K562 (cell line): ENCODE results near the gene TLR6. TPM values are rescaled to one million over a fixed set of nuclear protein-coding genes. Genes with fewer than 3 reads are reported as not detected.
A peak's percentile ranks its signal among the peaks of the same experiment; 100 is the strongest.

Experiments
- ATAC-seq: fragments of 200-7000 bp; cut with Tn5 transposase; 3 replicates; pipeline ENCODE4 v1.9.1; 2020; ENCODE audit warnings: moderate library complexity
- BruUV-seq: library from RNA; stranded (reverse); fragments of 400-500 nt; replicated peaks from 2 replicates; lab custom pipeline; 2021; lab: Mats Ljungman, UMichigan
- CTCF ChIA-PET: fragments of 300-600 bp; formaldehyde crosslinking; extraction: SDS; loops from one replicate; lab custom pipeline; 2021; ENCODE audit warnings: low intra/inter-chr PET ratio; lab: Yijun Ruan, JAX
- POLR2A ChIA-PET: fragments of 300-600, 350-650 bp; sonication (Branson Sonifier 250); formaldehyde crosslinking; extraction: SDS; loops from one replicate; lab custom pipeline; 2021; ENCODE audit warnings: antibody characterized with exemption, inconsistent platforms; lab: Yijun Ruan, JAX
- DNase-seq, 4 experiments: peaks; one replicate each; pipeline versions ENCODE4 v3.0.0 to v3.0.0-alpha.2; 2011 to 2018; ENCODE audit warnings: low spot score in 3 of 4, mixed read lengths in 3 of 4; ENCODE audit errors: extremely low read depth in 1 of 4
- FAIRE-seq: peaks from 2 replicates; lab custom pipeline; 2011; peaks lifted over from hg19 to GRCh38; lab: Jason Lieb, UNC
- H2AFZ ChIP-seq: 2 replicates; pipeline ENCODE4 v1.6.0; 2011; ENCODE audit warnings: low read depth, low read length, control low read depth, inconsistent platforms
- H3K27ac ChIP-seq: fragments of 200-600 bp; 3 replicates; pipeline ENCODE4 v1.8.0; 2011; ENCODE audit warnings: low read depth, mild to moderate bottlenecking, control low read depth, inconsistent platforms, low read length, moderate library complexity, mixed read lengths; ENCODE audit errors: extremely low read depth
- H3K27me3 ChIP-seq, 2 experiments: fragments of 300-600 bp in 1 of 2; 2 replicates in 1 of 2; 3 replicates in 1 of 2; pipeline versions ENCODE4 v1.6.0 to v1.8.0; 2011; ENCODE audit warnings: inconsistent platforms in 2 of 2, low read length in 2 of 2, mild to moderate bottlenecking in 1 of 2, mixed read lengths in 1 of 2, moderate library complexity in 1 of 2; ENCODE audit not compliant: control insufficient read depth in 2 of 2, insufficient read depth in 2 of 2
- H3K36me3 ChIP-seq: fragments of 300-600 bp; 3 replicates; pipeline ENCODE4 v1.8.0; 2011; ENCODE audit warnings: mild to moderate bottlenecking, low read length, inconsistent platforms; ENCODE audit not compliant: control insufficient read depth, insufficient read depth
- H3K4me1 ChIP-seq, 2 experiments: fragments of 200-600 bp in 1 of 2; replicated peaks in 1 of 2; 2 replicates in 1 of 2; 3 replicates in 1 of 2; pipeline versions ENCODE4 v1.5.1 to v1.8.0; 2011; ENCODE audit warnings: inconsistent platforms in 2 of 2, low read length in 2 of 2, mild to moderate bottlenecking in 1 of 2, mixed read lengths in 1 of 2, moderate library complexity in 1 of 2; ENCODE audit not compliant: control insufficient read depth in 2 of 2, insufficient read depth in 2 of 2
- H3K4me2 ChIP-seq: 2 replicates; pipeline ENCODE4 v1.6.1; 2011; ENCODE audit warnings: low read length, control low read depth, inconsistent platforms, mixed read lengths; ENCODE audit not compliant: insufficient read depth
- H3K4me3 ChIP-seq: fragments of 200-600 bp; sonication (generic), shearing (Covaris generic); 2 replicates; pipeline ENCODE4 v1.5.1; 2016; ENCODE audit warnings: control low read depth, inconsistent platforms
- H3K79me2 ChIP-seq: fragments of 200-600 bp; 3 replicates; pipeline ENCODE4 v1.8.0; 2011; ENCODE audit warnings: low read length, inconsistent platforms; ENCODE audit not compliant: control insufficient read depth, insufficient read depth
- H3K9ac ChIP-seq, 2 experiments: 2 replicates each; pipeline versions ENCODE4 v1.6.0 to v1.6.1; 2011; ENCODE audit warnings: low read depth in 2 of 2, low read length in 2 of 2, control low read depth in 1 of 2, inconsistent platforms in 1 of 2, mild to moderate bottlenecking in 1 of 2, mixed read lengths in 1 of 2; ENCODE audit not compliant: insufficient read depth in 1 of 2
- H3K9me1 ChIP-seq: one replicate; pipeline ENCODE4 v1.6.0; 2011; ENCODE audit warnings: inconsistent platforms, mild to moderate bottlenecking, low read length, moderate library complexity; ENCODE audit not compliant: control insufficient read depth, insufficient read depth
- H3K9me3 ChIP-seq: replicated peaks from 2 replicates; pipeline ENCODE4 v1.5.1; 2011; ENCODE audit warnings: low read depth, low read length, inconsistent platforms; ENCODE audit not compliant: control insufficient read depth, insufficient read depth
- H4K20me1 ChIP-seq: replicated peaks from 2 replicates; pipeline ENCODE4 v1.6.1; 2011; ENCODE audit warnings: low read length, inconsistent platforms, mixed read lengths; ENCODE audit not compliant: control insufficient read depth, insufficient read depth
- CSDE1 ChIP-seq, 2 experiments: fragments of 450-650 bp; IDR thresholded peaks; 2 replicates each; pipeline ENCODE4 v1.6.1; 2016; ENCODE audit warnings: mild to moderate bottlenecking in 1 of 2
- GABPB1 ChIP-seq: sonication (generic); formaldehyde crosslinking; IDR thresholded peaks from 2 replicates; pipeline ENCODE4 v1.8.0; 2022; ENCODE audit warnings: mild to moderate bottlenecking, missing genetic modification reagents
- GATAD2A ChIP-seq: fragments of 450-650 bp; IDR thresholded peaks from 2 replicates; pipeline ENCODE4 v1.6.1; 2017
- KHSRP ChIP-seq: fragments of 450-650 bp; IDR thresholded peaks from 2 replicates; pipeline ENCODE4 v1.6.1; 2017
- LCOR ChIP-seq: sonication (generic); formaldehyde crosslinking; IDR thresholded peaks from 2 replicates; pipeline ENCODE4 v1.8.0; 2022; ENCODE audit warnings: mild to moderate bottlenecking, missing genetic modification reagents
- MAFK ChIP-seq: IDR thresholded peaks from 2 replicates; pipeline ENCODE4 v1.6.1; 2011; ENCODE audit warnings: low read length, improper control_type of control experiment
- MIER1 ChIP-seq: fragments of 450-650 bp; IDR thresholded peaks from 2 replicates; pipeline ENCODE4 v1.6.1; 2016; ENCODE audit warnings: antibody characterized with exemption, mild to moderate bottlenecking, low read depth
- NFIC ChIP-seq: fragments of 450-650 bp; IDR thresholded peaks from 2 replicates; pipeline ENCODE4 v1.6.1; 2017; ENCODE audit warnings: mild to moderate bottlenecking, inconsistent platforms
- PBX2 ChIP-seq, 2 experiments: IDR thresholded peaks in 1 of 2; conservative IDR thresholded peaks in 1 of 2; 2 replicates each; pipeline ENCODE4 v1.6.1; 2016; ENCODE audit warnings: low read depth in 2 of 2, mild to moderate bottlenecking in 1 of 2, missing compliant biosample characterization in 1 of 2, missing genetic modification characterization in 1 of 2, moderate library complexity in 1 of 2
- ZFPM2 ChIP-seq: fragments of 250-450 bp; sonication (Bioruptor Pico); IDR thresholded peaks from 2 replicates; pipeline ENCODE4 v1.5.1; 2022; ENCODE audit warnings: mild to moderate bottlenecking
- ZKSCAN8 ChIP-seq: fragments of 200-800 bp; sonication (Bioruptor generic); IDR thresholded peaks from 2 replicates; pipeline ENCODE4 v1.6.1; 2016; ENCODE audit warnings: missing genetic modification characterization, missing compliant biosample characterization
- ZNF318 ChIP-seq, 2 experiments: fragments of 450-650 bp; IDR thresholded peaks; 2 replicates each; pipeline ENCODE4 v1.6.1; 2016; ENCODE audit warnings: mild to moderate bottlenecking in 2 of 2, borderline replicate concordance in 1 of 2, low read depth in 1 of 2, moderate library complexity in 1 of 2
- ZNF384 ChIP-seq: IDR thresholded peaks from 2 replicates; pipeline ENCODE4 v1.6.1; 2012; ENCODE audit warnings: low read depth, low read length, improper control_type of control experiment
- WGBS: fragments of 100-300 bp; shearing (Covaris generic); methylation state at CpG from one replicate; pipeline ENCODE4 v1.1.6; 2016; ENCODE audit warnings: low coverage, mixed read lengths; ENCODE audit not compliant: insufficient coverage; ENCODE audit errors: missing lambda C conversion rate; 5-methylcytosine and 5-hydroxymethylcytosine counted together
- in situ Hi-C: fragments of 300-500 bp; cut with MboI; formaldehyde crosslinking; loops from 4 replicates; pipeline ENCODE4 v1.15.0; 2018; ENCODE audit warnings: inconsistent platforms, mixed read lengths
- intact Hi-C: fragments of 100-400 bp; cut with micrococcal nuclease; formaldehyde crosslinking; loops from 2 replicates; pipeline ENCODE4 v1.14.2; 2022
- polyA plus RNA-seq, 8 experiments: library from polyadenylated mRNA; depleted of rRNA in 4 of 8; stranded (reverse) in 5 of 8; unstranded in 3 of 8; fragments of >200 nt; fragmentation: Nextera tagmentation in 2 of 8; fragmentation: Illumina TruSeq in 1 of 8; extraction: Ambion mirVana in 2 of 8; extraction: Trizol in 1 of 8; gene quantifications; 2 replicates each; pipeline versions ENCODE4 v1.2.1 to v1.2.3, GENCODE V29; 2011 to 2014; ENCODE audit warnings: inconsistent platforms in 1 of 8, missing spikeins in 1 of 8
- total RNA-seq, 7 experiments: library from RNA; depleted of rRNA in 6 of 7; stranded (reverse); fragments of >200 nt in 6 of 7; fragmentation: Illumina TruSeq in 2 of 7; extraction: Trizol in 2 of 7; gene quantifications; 2 replicates each; pipeline versions ENCODE4 v1.2.1 to v1.2.3, GENCODE V29; 2011 to 2021; ENCODE audit warnings: low replicate concordance in 1 of 7

Gene TLR6
- total and polyA plus RNA-seq, 9 of the 15 experiments (the other 6 are each of a cell fraction or from before 2014, with no cell fraction given), result 0.08 to 1.9 (median 0.91) TPM

- intact Hi-C loops, result loop anchor here (5.0 kb wide), 2 partner anchors 76 to 796 kb away; partner anchors contain the start of gene TLR10
- Histone ChIP-seq H3K27me3 (no peaks in the 10 kb centered on the region; a peak in 1 of 5 replicates), H3K36me3 (no peaks in the 10 kb centered on the region), H2AFZ (peak overlapping the region; percentile 68), H3K79me2 (no peaks in the 10 kb centered on the region), H3K9me3 (no peaks in the 10 kb centered on the region), H3K9me1 (no peaks in the 10 kb centered on the region), H3K4me1 (peaks cover 0 to 20% of the 10 kb centered on the region in 2 experiments; a peak in 3 of 5 replicates), H3K9ac (no peak overlapping the region; a peak in 1 of 4 replicates), H3K27ac (peak overlapping the region; percentile 54; the same call in 2 of the 3 replicates), H3K4me2 (peak overlapping the region; percentile 28; the same call in 1 of the 2 replicates), H4K20me1 (no peaks in the 10 kb centered on the region), H3K4me3 (no peak overlapping the region)
- ChIA-PET CTCF (interaction anchor here (2.1 kb wide), 1 partner anchor 98 kb away, joined by 11 read pairs; no protein-coding TSS in a partner anchor), POLR2A (no interaction called here)
- ATAC-seq (no peak), DNase-seq (no peak), FAIRE-seq (no peak)
- in situ Hi-C loops, result no loop called here
- WGBS, result 36% methylated on average over 3 of the region's 3 CpGs
- BruUV-seq, result no TSS peak
- TF ChIP-seq PBX2 (CRISPR knock-in tag; IDR thresholded peaks at IDR 0.05; ENCODE audit: low read depth) (no peak), PBX2 (tag; conservative IDR thresholded peaks at IDR 0.05; ENCODE audit: low read depth) (no peak), CSDE1 (IDR thresholded peaks at IDR 0.05) (no peak), LCOR (CRISPR knock-in tag) (0 out of 2 replicates have a peak, but pooled peaks have one; percentile 26), GATAD2A (no peak), GABPB1 (CRISPR knock-in tag) (0 out of 2 replicates have a peak, but pooled peaks have one; percentile 14), MIER1 (no peak), NFIC (no peak), ZFPM2 (CRISPR knock-in tag) (no peak), MAFK (no peak), KHSRP (no peak), ZKSCAN8 (CRISPR knock-in tag) (no peak), ZNF318 (IDR thresholded peaks at IDR 0.05; ENCODE audit: borderline replicate concordance in 1 of 2, low read depth in 1 of 2) (no peak), ZNF384 (no peak)
Observed at GRCh38 chr4:38858097-38858420, 1.4 kb upstream of the TLR6 start.
